Measurements from ENCODE around the gene CD300LG. TPM values are rescaled to one million over a fixed set of nuclear protein-coding genes. Genes with fewer than 3 reads are reported as not detected.

Gene CD300LG
- polyA plus RNA-seq, 1 experiment, result not detected

GRCh38 chr17:43816336-43817320, 30.3 kb upstream of the CD300LG start:
- Histone ChIP-seq H3K27ac (ENCODE audit: low read depth, low read length) (no peak overlapping the region), H3K4me3 (ENCODE audit: low read depth, low read length) (no peak overlapping the region), H3K9me3 (ENCODE audit: control insufficient read depth, insufficient read depth, low read length) (no peaks in the 10 kb centered on the region), H3K27me3 (ENCODE audit: control insufficient read depth, insufficient read depth, low read length) (no peaks in the 10 kb centered on the region)
- TF ChIP-seq CTCF (IDR thresholded peaks at IDR 0.05; ENCODE audit: low read depth, low read length), result no peak
- DNase-seq (ENCODE audit: low read depth, low spot score), result no peak
- ChIA-PET POLR2A (no interaction called here), CTCF (no interaction called here)

- no peak for DNase-seq (ENCODE audit: low read depth, low spot score)
- Histone ChIP-seq H3K27ac (ENCODE audit: low read depth, low read length) (no peak overlapping the region), H3K27me3 (ENCODE audit: control insufficient read depth, insufficient read depth, low read length) (no peaks in the 10 kb centered on the region), H3K4me3 (ENCODE audit: low read depth, low read length) (no peak overlapping the region), H3K9me3 (ENCODE audit: control insufficient read depth, insufficient read depth, low read length) (no peaks in the 10 kb centered on the region)
- ChIA-PET POLR2A (interaction anchor here (0.6 to 0.7 kb wide), 3 partner anchors 39 to 293 kb away, joined by 3 to 4 read pairs (median 4); partner anchors contain the start of gene DUSP3), CTCF (no interaction called here)
- no peak for TF ChIP-seq CTCF (IDR thresholded peaks at IDR 0.05; ENCODE audit: low read depth, low read length)
Measured at GRCh38 chr17:43817826-43818225, 29.1 kb upstream of the CD300LG start.

- Histone ChIP-seq H3K27me3 (ENCODE audit: control insufficient read depth, insufficient read depth, low read length) (no peaks in the 10 kb centered on the region), H3K4me3 (ENCODE audit: low read depth, low read length) (no peak overlapping the region), H3K9me3 (ENCODE audit: control insufficient read depth, insufficient read depth, low read length) (no peaks in the 10 kb centered on the region), H3K27ac (ENCODE audit: low read depth, low read length) (no peak overlapping the region)
- CTCF ChIA-PET, result no interaction called here
- TF ChIP-seq CTCF (IDR thresholded peaks at IDR 0.05; ENCODE audit: low read depth, low read length), result no peak
- POLR2A ChIA-PET, result interaction anchor here (0.6 kb wide), 1 partner anchor 12 kb away, joined by 3 read pairs; no protein-coding TSS in a partner anchor
- no peak for DNase-seq (ENCODE audit: low read depth, low spot score)
Measured at GRCh38 chr17:43818966-43819365, 28.0 kb upstream of the CD300LG start.

DNA sequence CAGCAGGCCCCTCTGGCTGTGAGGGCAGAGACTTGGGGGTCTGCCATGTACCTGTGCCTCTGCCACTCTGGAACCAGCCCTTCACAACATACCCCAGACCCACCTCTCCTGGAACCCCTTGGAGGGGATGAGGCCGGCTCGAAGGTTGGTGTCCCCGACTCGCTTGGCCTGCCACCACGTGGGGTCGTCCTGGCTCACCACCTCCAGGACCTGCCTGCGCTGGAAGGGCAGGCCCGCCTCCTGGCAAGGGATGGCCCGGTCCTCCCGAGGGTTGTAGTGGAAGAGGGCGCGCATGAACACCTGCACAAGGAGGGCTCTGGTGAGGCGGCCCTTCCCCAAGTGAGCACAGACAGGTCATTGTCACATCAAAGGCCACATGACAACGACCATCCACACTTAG, 26.2 kb upstream of the CD300LG start:
- no peak overlapping the region for H3K27ac ChIP-seq (ENCODE audit: low read depth, low read length)
- TF ChIP-seq CTCF (IDR thresholded peaks at IDR 0.05; ENCODE audit: low read depth, low read length), result no peak
- CTCF ChIA-PET, result no interaction called here
- H3K9me3 ChIP-seq (ENCODE audit: control insufficient read depth, insufficient read depth, low read length), result no peaks in the 10 kb centered on the region
- no peak overlapping the region for H3K4me3 ChIP-seq (ENCODE audit: low read depth, low read length)
- no peaks in the 10 kb centered on the region for H3K27me3 ChIP-seq (ENCODE audit: control insufficient read depth, insufficient read depth, low read length)
- DNase-seq (ENCODE audit: low read depth, low spot score), result no peak
- POLR2A ChIA-PET, result no interaction called here

- no peak for DNase-seq (ENCODE audit: low read depth, low spot score)
- ChIA-PET POLR2A (no interaction called here), CTCF (no interaction called here)
- Histone ChIP-seq H3K27ac (ENCODE audit: low read depth, low read length) (no peak overlapping the region), H3K9me3 (ENCODE audit: control insufficient read depth, insufficient read depth, low read length) (no peaks in the 10 kb centered on the region), H3K4me3 (ENCODE audit: low read depth, low read length) (no peak overlapping the region), H3K27me3 (ENCODE audit: control insufficient read depth, insufficient read depth, low read length) (no peaks in the 10 kb centered on the region)
- TF ChIP-seq CTCF (IDR thresholded peaks at IDR 0.05; ENCODE audit: low read depth, low read length), result no peak
Measured at GRCh38 chr17:43822570-43823190, 24.3 kb upstream of the CD300LG start.

Data from AG04450 (cell line).